Endothelial cell of umbilical vein (primary cell): ENCODE measurements around the gene ZNF276.

Experiments used
- EZH2 ChIP-seq: IDR thresholded peaks from 2 replicates; pipeline ENCODE4 v1.6.1; 2012; ENCODE audit warnings: borderline replicate concordance, low read depth, mild to moderate bottlenecking, moderate library complexity, low read length, inconsistent platforms; ENCODE audit not compliant: severe bottlenecking
- JUN ChIP-seq: IDR thresholded peaks from 2 replicates; pipeline ENCODE4 v1.6.1; 2011; ENCODE audit warnings: borderline replicate concordance, low read depth; ENCODE audit not compliant: insufficient read length, insufficient read depth
- POLR2A ChIP-seq: IDR thresholded peaks from 2 replicates; pipeline ENCODE4 v1.6.1; 2012; ENCODE audit warnings: low read depth, mild to moderate bottlenecking, control low read depth, low read length
- POLR2AphosphoS5 ChIP-seq: IDR thresholded peaks from 2 replicates; pipeline ENCODE4 v1.6.1; 2012; ENCODE audit warnings: low read depth, mild to moderate bottlenecking, control low read depth, low read length, moderate library complexity; ENCODE audit not compliant: insufficient read depth
- TF ChIP-seq, protein P1 (sequence below), 2 donors: IDR thresholded peaks; 1 replicate in 1 of 2; 2 replicates in 1 of 2; pipeline ENCODE4 v1.5.1; 2011; ENCODE audit warnings: low read length in 2 of 2, mild to moderate bottlenecking in 2 of 2, moderate library complexity in 2 of 2, control low read depth in 1 of 2, inconsistent platforms in 1 of 2, low read depth in 1 of 2; ENCODE audit not compliant: insufficient read depth in 1 of 2; ENCODE audit errors: extremely low read depth in 1 of 2

DNA sequence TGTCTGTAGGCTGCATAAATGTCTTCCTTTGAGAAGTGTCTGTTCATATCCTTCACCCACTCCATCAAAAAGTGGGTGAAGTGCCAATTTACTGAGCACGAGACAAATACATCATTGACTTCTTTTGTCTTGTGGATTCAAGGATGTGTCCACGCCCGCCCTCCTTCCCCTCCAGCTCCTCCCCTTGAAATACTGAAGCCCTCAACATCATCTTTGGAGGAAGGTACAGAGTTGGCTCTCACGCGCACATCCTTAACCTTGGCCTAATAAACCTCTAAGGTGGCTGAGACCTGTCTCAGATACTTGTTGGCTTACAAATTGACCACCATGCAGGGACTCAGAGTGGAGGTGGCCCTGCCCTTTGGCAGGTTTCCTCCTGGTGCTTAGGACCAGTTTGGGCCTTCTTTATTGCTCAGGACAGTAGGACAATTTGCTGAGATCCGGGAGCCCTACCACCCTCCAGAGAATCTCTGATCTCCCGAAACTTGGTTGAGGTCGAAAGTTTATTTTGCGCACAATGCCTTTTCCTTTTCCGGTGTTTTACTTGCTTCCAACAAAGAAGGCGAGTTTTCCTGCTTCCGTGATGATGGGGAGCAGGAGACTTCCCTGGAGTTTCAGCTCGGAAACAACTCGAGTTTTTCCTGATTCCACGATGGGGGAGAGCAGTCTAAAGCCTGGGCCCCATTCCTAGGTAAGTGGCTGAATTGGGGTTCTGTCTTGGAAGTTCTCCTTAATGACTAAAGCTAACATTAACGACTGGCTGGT lies 49.0 kb upstream of the ZNF276 start:
- TF ChIP-seq, protein P1, sequence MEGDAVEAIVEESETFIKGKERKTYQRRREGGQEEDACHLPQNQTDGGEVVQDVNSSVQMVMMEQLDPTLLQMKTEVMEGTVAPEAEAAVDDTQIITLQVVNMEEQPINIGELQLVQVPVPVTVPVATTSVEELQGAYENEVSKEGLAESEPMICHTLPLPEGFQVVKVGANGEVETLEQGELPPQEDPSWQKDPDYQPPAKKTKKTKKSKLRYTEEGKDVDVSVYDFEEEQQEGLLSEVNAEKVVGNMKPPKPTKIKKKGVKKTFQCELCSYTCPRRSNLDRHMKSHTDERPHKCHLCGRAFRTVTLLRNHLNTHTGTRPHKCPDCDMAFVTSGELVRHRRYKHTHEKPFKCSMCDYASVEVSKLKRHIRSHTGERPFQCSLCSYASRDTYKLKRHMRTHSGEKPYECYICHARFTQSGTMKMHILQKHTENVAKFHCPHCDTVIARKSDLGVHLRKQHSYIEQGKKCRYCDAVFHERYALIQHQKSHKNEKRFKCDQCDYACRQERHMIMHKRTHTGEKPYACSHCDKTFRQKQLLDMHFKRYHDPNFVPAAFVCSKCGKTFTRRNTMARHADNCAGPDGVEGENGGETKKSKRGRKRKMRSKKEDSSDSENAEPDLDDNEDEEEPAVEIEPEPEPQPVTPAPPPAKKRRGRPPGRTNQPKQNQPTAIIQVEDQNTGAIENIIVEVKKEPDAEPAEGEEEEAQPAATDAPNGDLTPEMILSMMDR (IDR thresholded peaks at IDR 0.05; ENCODE audit: extremely low read depth in 1 of 2, insufficient read depth in 1 of 2, low read depth in 1 of 2, low read length in 2 of 2) = no peak
- TF ChIP-seq POLR2A (no peak), POLR2AphosphoS5 (no peak), EZH2 (no peak), JUN (no peak)
